ENCODE data around the gene SOCS3.
"Not testable (repeated sequence)": the region's sequence is repeated elsewhere in the genome, so short reads cannot be mapped to it uniquely, and the experiment has no call there.

The SOCS3 gene

DNA sequence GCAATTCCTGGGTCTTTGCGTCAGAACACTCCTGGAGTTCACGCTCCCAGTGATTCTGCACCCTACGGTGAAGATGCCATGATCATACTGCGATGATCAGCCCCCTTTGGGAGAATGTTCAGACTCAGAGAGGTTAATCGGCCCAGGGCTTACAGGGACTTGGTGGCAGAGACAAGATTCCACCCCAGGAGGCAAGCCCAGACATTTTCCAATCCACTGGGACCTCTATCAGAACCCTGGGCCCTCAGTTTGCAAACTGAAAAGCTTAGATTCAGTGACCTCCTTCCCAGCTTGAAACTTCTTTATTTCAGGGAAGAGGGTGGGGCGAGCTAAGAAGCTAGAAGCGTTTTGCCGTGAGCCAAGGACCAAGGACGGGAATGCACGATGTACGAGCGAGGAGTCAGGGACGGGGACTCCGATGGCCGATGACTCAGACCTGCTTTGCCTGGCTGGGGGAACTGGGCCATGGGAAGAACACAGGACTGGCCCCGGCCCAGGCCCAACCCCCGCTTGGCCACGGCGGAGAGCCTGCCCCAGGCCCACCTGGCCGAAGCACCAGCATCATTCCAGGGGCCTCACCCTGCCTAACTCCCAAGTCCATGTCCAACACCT, 34.7 kb downstream of the SOCS3 start:
- DNase-seq, result no peak

DNA sequence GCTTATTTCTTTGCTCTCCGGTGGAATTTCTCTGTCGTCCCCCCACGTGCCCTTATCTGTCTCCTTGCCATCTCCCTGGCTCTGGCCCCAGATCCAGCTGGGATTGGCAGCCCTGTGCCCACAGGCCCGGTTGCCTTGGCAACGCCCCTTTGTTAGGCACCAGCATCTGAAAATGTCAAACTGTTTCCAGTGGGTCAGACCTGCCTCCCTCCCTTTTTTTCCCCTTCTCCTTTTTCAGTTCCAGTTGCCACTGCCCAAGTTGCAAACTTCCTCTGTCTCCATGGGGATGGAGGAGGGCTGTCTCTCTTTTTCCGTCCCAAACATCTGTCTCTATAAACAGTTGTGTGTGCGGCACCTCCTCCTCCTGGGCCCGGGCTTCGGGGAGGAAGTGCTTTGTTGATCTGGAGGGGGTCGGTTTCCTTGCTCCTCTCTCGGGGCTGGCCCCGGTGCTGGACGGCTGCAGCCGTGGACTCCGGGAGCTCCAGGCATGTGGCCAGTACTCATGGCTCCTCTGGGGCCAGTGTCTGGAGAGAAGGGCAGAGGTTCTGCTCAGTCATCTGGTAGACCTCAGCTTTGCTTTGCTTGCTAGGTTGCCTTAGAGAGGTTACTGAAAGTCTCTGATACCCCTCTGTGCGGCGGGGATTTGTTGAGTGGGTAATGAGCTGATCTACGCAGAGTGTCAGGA, 35.3 kb downstream of the SOCS3 start:
- DNase-seq, result peak; percentile 45

DNA sequence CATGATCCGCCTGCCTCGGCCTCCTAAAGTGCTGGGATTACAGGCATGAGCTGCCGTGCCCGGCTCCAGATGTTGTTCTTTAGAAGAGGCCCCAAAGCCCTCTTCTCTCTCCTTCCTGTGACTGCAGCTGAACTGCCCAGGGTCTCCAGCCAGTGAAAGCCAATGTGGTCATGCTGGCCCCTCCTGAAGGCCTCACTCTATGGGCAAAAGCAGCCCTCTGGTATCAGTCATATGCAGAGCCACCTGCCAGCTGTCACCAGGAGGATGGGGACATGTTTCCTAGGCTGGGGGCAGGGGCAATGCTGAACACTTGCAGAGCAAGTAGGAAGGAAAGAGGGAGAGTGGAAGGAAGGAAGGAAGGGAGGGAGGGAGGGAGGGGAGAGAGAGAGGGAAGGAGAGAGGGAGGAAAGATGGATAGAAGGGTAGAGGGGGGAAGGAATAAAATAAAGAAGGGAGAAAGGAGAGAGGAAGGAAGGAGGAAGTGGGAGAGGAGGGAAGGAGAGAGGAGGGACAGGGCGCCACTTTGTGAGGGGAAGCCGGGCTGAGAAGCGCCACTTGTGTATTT, 36.0 kb downstream of the SOCS3 start:
- no peak for DNase-seq

- DNase-seq, result no peak
Observed at GRCh38 chr17:78322858-78323455, 36.9 kb downstream of the SOCS3 start.

GRCh38 chr17:78322327-78322857, 37.5 kb downstream of the SOCS3 start:
- DNase-seq, result no peak

GRCh38 chr17:78318843-78319242, 41.0 kb downstream of the SOCS3 start:
- no peak for DNase-seq

DNA sequence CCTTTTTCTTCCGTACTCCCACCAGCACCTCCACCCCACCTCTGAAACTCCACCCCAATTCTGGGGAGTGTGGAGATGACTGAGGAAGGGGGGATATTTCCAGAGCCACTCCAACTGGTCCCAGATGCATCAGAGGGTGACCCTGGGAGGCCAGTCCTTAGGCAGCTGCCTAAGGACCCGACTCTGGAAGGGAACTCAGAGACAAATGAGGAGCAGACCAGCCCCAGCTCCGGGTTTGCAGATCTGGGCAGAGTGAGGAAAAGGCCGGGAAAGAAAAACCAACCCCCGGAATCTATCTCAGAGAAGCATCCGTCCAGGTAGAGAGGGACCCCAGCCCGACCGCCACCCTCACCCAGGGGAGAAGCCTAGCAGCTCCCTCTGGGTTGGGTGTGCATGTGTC, 41.5 kb downstream of the SOCS3 start:
- no peak for DNase-seq

- DNase-seq, result no peak
Observed at GRCh38 chr17:78317794-78318400, 42.0 kb downstream of the SOCS3 start.

DNA sequence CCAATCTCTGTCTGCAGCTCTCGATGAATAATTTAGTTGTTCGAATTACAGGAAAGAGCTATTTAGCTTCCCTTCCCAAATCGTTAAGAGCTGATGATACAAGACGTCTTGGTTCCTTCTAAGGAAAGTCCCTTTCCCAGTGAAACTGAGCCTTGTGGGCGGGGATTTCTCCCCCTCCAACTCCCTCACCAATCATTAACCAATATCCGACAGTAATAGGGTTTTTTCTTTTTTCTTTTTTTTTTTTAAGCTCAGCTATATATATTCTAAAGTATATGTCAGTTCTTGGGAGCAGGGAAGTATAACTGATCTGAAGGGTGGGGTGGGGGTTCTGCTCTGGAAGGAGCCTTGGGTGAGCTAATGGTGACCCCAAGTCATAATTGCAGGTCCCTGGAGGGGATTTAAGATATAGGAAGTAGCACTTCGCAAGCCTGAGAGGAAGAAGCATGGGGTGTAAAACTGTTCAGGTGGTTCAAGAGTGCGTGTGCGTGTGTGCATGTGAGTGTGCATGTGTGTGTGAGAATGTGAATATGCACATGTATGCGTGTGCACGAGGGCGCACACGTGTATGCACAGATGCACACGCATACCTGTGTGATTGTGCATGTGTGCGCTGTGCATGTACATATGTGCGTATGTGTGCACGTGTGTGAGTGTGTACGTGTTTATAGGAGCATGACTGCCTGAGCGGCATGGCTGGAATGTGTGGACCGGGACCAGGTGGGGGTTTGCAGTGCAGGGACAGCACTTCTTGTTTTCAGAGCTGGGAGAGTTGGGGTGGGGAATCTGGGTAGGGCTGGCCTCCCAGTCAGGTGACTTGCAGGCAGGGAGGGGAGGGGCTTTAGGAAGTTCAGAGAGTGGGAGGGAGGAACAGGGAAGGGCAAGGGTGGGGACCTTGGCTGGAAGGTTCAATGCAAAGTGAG, 42.7 kb downstream of the SOCS3 start:
- no peak for DNase-seq

GRCh38 chr17:78316115-78316866, 43.6 kb downstream of the SOCS3 start:
- no peak for DNase-seq

DNA sequence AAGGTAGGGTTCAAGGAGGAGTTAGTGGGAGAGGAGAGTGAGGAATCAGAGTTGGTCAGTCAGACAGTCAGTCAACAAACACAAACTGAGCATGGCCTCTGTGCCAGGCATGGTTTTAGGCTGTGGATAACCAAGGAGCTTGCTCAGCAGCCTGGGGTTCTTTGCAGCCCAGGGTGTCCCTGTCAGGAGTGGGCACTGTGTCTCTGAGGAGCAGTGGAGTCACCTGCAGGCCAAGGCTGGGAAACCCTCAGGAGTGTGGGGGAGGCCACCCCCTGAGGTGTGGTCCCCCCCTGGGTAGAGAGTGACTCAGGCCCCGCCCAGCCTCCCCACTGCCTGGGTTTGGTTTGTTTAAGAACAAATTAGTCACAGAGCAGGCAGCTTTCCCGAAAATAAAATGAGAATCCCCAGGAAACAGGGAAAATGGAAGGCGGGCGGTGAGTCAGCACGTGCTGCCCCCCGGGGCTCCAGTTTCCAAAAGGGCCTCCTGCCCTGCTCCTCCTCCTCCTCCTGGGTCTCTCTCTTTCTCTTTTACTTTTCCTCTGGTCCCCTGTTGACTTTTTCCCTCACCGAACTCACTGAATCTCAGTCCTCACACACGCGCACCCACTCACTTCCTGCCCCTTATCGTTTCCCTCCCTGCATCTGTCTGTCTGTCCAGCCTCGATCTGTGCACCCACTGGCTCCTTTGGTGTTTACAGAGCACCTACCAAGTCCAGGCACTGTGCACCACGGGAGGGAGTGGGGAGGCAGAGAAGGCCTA, 44.3 kb downstream of the SOCS3 start:
- DNase-seq, result peak; percentile 78

DNA sequence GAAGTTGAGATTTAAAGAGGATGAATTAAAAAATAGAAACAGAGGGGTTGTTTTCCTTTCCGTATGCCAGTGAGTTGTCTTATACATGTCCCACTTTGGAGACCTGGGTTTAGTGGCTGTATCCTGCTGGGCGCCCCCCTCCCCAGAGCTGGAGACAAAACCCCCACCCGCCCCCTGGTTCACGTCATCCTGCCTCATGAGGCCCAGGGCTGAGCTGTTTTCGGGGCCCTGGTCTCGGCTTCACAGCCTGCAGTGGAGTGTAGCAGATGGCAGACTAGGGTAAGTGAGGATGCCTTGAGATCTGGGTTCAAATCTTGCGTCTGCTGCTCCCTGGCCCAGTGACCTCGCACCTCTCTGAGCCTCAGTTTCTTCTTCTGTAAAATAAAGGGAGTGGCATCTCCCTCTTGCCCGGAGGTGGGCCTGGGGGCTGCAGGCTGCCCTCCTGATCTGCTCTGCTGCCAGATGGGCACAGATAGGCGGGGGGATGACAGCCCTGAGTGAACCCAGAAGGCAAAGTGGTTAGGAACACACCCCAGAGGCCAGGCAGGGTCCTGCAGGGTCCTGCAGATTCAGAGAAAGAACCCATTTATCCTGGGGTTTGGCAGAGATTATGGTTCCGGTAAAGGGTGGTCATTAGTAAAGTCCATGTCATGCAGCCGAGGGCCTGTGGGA, 45.1 kb downstream of the SOCS3 start:
- no peak for DNase-seq

DNA sequence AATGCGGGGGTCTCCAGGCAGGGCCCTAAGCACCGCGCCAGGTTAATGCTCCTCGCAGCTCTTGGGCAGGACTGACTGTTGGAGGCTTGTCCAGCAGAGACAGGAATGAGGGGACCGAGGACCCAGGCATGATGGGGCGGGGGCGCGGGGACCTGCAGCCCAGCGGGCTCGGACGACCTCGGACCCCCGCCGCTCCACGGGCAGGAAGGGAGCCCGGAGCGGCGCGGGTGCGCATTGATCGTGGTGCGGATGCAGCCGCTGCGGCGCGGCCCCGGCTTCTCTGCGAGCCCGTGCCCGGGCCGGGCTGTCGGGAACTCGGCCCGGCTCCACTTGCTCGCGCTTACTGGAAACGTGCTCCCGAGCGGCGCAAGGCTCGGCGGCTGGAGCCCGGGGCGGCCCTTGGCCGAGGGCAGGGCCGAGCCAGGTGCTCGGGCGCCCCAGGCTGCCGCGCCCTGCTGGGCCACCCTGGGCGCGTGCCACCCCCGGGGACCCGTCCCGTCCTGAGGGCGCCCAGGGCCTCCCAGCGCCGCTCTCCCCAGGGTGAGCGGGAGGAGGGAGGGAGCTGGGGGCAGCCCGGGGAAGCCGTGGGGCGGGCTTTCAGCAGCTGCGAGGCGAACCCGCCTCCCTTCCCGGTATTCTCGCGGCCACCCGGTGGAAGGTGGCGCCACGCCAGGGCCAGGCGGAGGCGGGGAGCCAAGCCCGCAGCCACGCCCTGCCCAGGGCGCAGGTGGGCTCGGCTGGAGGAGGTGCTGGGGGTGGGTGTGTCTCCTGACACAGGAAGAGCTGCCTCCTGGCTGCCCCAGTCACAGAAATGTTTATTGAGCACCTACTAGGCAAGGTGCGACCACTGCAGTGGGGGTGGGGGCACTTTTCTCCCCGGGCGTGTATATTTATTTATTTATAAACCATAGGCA, 45.9 kb downstream of the SOCS3 start:
- peak; percentile 72 for DNase-seq

- DNase-seq, result not testable (repeated sequence)
Observed at GRCh38 chr17:78309659-78310255, 50.1 kb downstream of the SOCS3 start.

- no peak for DNase-seq
Observed at GRCh38 chr17:78307887-78308638, 51.8 kb downstream of the SOCS3 start.

GRCh38 chr17:78306913-78307312, 53.0 kb downstream of the SOCS3 start:
- DNase-seq, result no peak
